ENCODE measurements around the gene CCDC179. TPM values are rescaled to one million over a fixed set of nuclear protein-coding genes. Genes with fewer than 3 reads are reported as not detected.

The CCDC179 gene
- not detected in 2 replicates for total RNA-seq (2011; cell fraction: chromatin; rRNA removed; ENCODE audit: low replicate concordance)
- not detected in 2 replicates for total RNA-seq (2011; cell fraction: nucleolus; rRNA removed)
- total RNA-seq (2011; cell fraction: nucleoplasm; rRNA removed) = not detected in 2 replicates
- total RNA-seq (2014; rRNA removed) (not detected in 2 replicates), total RNA-seq (2014; rRNA removed; fragmentation: Illumina TruSeq; extraction: Trizol) (not detected in 2 replicates), total RNA-seq (2015; rRNA removed; fragmentation: Illumina TruSeq; extraction: Trizol) (not detected in 2 replicates), total RNA-seq (2021) (not detected in 2 replicates), polyA plus RNA-seq (2011; rRNA removed) (not detected in 2 replicates), polyA plus RNA-seq (2014; fragmentation: Illumina TruSeq; extraction: Trizol) (not detected in 2 replicates), polyA plus RNA-seq (2014; fragmentation: Nextera tagmentation; extraction: Ambion mirVana) (not detected), polyA plus RNA-seq (2014; rRNA removed) (not detected in 2 replicates), polyA minus RNA-seq (2011; rRNA and poly(A)+ RNA removed) (not detected in 2 replicates), Bru-seq, nascent RNA (not detected), BruChase-seq, experiment 1, labeled RNA remaining after a 2-hour chase (not detected), BruChase-seq, experiment 2, labeled RNA remaining after a 6-hour chase (not detected)
- not detected in 2 replicates for polyA plus RNA-seq (2011; cell fraction: cytosol; rRNA removed)
- not detected in 2 replicates for polyA plus RNA-seq (2011; cell fraction: nucleus; rRNA removed)
- polyA plus RNA-seq (2012) = not detected in 2 replicates
- polyA minus RNA-seq (2011; cell fraction: cytosol; rRNA and poly(A)+ RNA removed) = not detected in 2 replicates
- polyA minus RNA-seq (2011; cell fraction: nucleus; rRNA and poly(A)+ RNA removed) = not detected in 2 replicates
- long read RNA-seq, experiment 1 = 0 reads
- long read RNA-seq, experiment 2 = 0 reads
- long read RNA-seq, experiment 3 = 0 reads

- Histone ChIP-seq H3K9me1 (ENCODE audit: control insufficient read depth, insufficient read depth, low read length) (no peaks in the 10 kb centered on the region), H3K27ac (ENCODE audit: extremely low read depth, low read depth, low read length) (no peak within 1 kb of the TSS), H3K9me3 (replicated peaks; ENCODE audit: control insufficient read depth, insufficient read depth, low read depth, low read length) (no peaks in the 10 kb centered on the region), H3K27me3 (ENCODE audit: control insufficient read depth in 2 of 2, insufficient read depth in 2 of 2, low read length in 2 of 2) (no peaks in the 10 kb centered on the region), H3K4me2 (ENCODE audit: insufficient read depth, low read length) (no peak within 1 kb of the TSS), H3K4me1 (replicated peaks in 1 of 2; ENCODE audit: control insufficient read depth in 2 of 2, insufficient read depth in 2 of 2, low read length in 2 of 2) (no peaks in the 10 kb centered on the region; a peak in 1 of 5 replicates), H2AFZ (ENCODE audit: low read depth, low read length) (no peak within 1 kb of the TSS), H3K4me3 (no peak within 1 kb of the TSS), H3K36me3 (ENCODE audit: control insufficient read depth, insufficient read depth, low read length) (no peaks in the 10 kb centered on the region), H3K9ac (ENCODE audit: insufficient read depth in 1 of 2, low read depth in 2 of 2, low read length in 2 of 2) (no peak within 1 kb of the TSS), H3K79me2 (ENCODE audit: control insufficient read depth, insufficient read depth, low read length) (no peaks in the 10 kb centered on the region), H4K20me1 (replicated peaks; ENCODE audit: control insufficient read depth, insufficient read depth, low read length) (no peaks in the 10 kb centered on the region)
- peak; percentile 67 for ATAC-seq
- no peak for FAIRE-seq
- peak in 1 of 4 experiments; percentile 5 for DNase-seq (ENCODE audit: extremely low read depth in 1 of 4, low spot score in 3 of 4)
- ChIA-PET POLR2A (interaction anchor here (0.9 kb wide), 1 partner anchor 10 kb away, joined by 4 read pairs; no protein-coding TSS in a partner anchor), CTCF (ENCODE audit: low intra/inter-chr PET ratio) (no interaction called here)
- 0% methylated on average over 4 of the region's 4 CpGs for WGBS (ENCODE audit: insufficient coverage, low coverage, missing lambda C conversion rate)
- in situ Hi-C loops (cut with MboI) = no loop called here
- intact Hi-C loops (cut with micrococcal nuclease) = no loop called here
- no peak for TF ChIP-seq SETDB1 (IDR thresholded peaks at IDR 0.05; ENCODE audit: low read length)
- 0 out of 6 replicates have a peak, but pooled peaks of 1 of the 3 experiments have one; percentile 21 for TF ChIP-seq CTCF (IDR thresholded peaks at IDR 0.05 in 2 of 3, conservative IDR thresholded peaks at IDR 0.05 in 1 of 3; ENCODE audit: insufficient read depth in 2 of 3, low read depth in 1 of 3, low read length in 3 of 3)
- 0 out of 4 replicates have a peak, but pooled peaks of 1 of the 2 experiments have one; percentile 5 for TF ChIP-seq RAD21 (CRISPR knock-in tag; conservative IDR thresholded peaks at IDR 0.05 in 1 of 2, IDR thresholded peaks at IDR 0.05 in 1 of 2)
- no TSS peak for BruUV-seq (replicated peaks)
Measured at GRCh38 chr11:22860241-22860640, at the start of gene CCDC179. TSS of gene CCDC179 (minus strand) at chr11:22860474. CDS start at chr11:22860421, 53 bp downstream.
